HFFc6 (cell line): ENCODE measurements around the gene PRKAG2. TPM values are rescaled to one million over a fixed set of nuclear protein-coding genes. Genes with fewer than 3 reads are reported as not detected.

Experiments
- DNase-seq: peaks from one replicate; pipeline ENCODE4 v3.0.0-alpha.2; 2018
- H3K27ac Mint-ChIP-seq: 2 replicates; pipeline ENCODE4 v1.8.0; 2020; ENCODE audit warnings: mild to moderate bottlenecking, mixed read lengths
- H3K27me3 Mint-ChIP-seq: 2 replicates; pipeline ENCODE4 v1.8.0; 2021; ENCODE audit warnings: mild to moderate bottlenecking, moderate library complexity, mixed read lengths; ENCODE audit not compliant: insufficient read depth
- H3K36me3 Mint-ChIP-seq: 2 replicates; pipeline ENCODE4 v1.8.0; 2021; ENCODE audit warnings: low read depth, mixed read lengths
- H3K4me1 Mint-ChIP-seq: 2 replicates; pipeline ENCODE4 v1.8.0; 2020; ENCODE audit warnings: low read depth, mixed read lengths
- H3K4me3 Mint-ChIP-seq: 2 replicates; pipeline ENCODE4 v1.8.0; 2020; ENCODE audit warnings: mild to moderate bottlenecking, moderate library complexity, mixed read lengths
- H3K9me3 Mint-ChIP-seq: 2 replicates; pipeline ENCODE4 v1.8.0; 2020; ENCODE audit warnings: mild to moderate bottlenecking, mixed read lengths
- CTCF ChIP-seq: fragments of 200-600 bp; sonication (generic); IDR thresholded peaks from 2 replicates; pipeline ENCODE4 v1.5.0; 2021; ENCODE audit warnings: antibody characterized with exemption, mild to moderate bottlenecking
- total RNA-seq, 6 experiments: library from RNA; stranded (reverse); fragmentation: NEBNext Ultra II Directional; extraction: Animal tissue kit (Norgen Biotek cat#: 25700); gene quantifications; 2 replicates in 1 of 6; 3 replicates in 5 of 6; pipeline ENCODE4 v1.2.3, GENCODE V29; 2021

PRKAG2 gene
- total RNA-seq, 6 experiments from 2014 or later, result 15.1 to 19.2 (median 18.4) TPM

- no peak overlapping the region for H3K27ac Mint-ChIP-seq
- H3K27me3 Mint-ChIP-seq, result peaks cover 3% of the 10 kb centered on the region; the same call in 1 of the 2 replicates
- H3K4me3 Mint-ChIP-seq, result no peak overlapping the region
- no peaks in the 10 kb centered on the region for H3K9me3 Mint-ChIP-seq
- no peaks in the 10 kb centered on the region; the same call in 1 of the 2 replicates for H3K36me3 Mint-ChIP-seq
- no peak for TF ChIP-seq CTCF
- no peak for DNase-seq
- H3K4me1 Mint-ChIP-seq, result peaks cover 14% of the 10 kb centered on the region
These were observed 265.0 kb downstream of the PRKAG2 start for GRCh38 chr7:151611878-151612277.

- DNase-seq, result no peak
- H3K4me1 Mint-ChIP-seq, result peaks cover 14% of the 10 kb centered on the region
- H3K36me3 Mint-ChIP-seq, result no peaks in the 10 kb centered on the region; the same call in 1 of the 2 replicates
- no peak overlapping the region for H3K4me3 Mint-ChIP-seq
- TF ChIP-seq CTCF, result no peak
- no peaks in the 10 kb centered on the region for H3K9me3 Mint-ChIP-seq
- H3K27me3 Mint-ChIP-seq, result peaks cover 3% of the 10 kb centered on the region; the same call in 1 of the 2 replicates
- no peak overlapping the region for H3K27ac Mint-ChIP-seq
These were observed 265.9 kb downstream of the PRKAG2 start for GRCh38 chr7:151611041-151611440.

GRCh38 chr7:151608031-151608551 lies 268.8 kb downstream of the PRKAG2 start:
- H3K4me3 Mint-ChIP-seq, result no peak overlapping the region
- no peak overlapping the region for H3K27ac Mint-ChIP-seq
- no peaks in the 10 kb centered on the region for H3K9me3 Mint-ChIP-seq
- no peak for DNase-seq
- H3K36me3 Mint-ChIP-seq, result peaks cover 4% of the 10 kb centered on the region
- H3K4me1 Mint-ChIP-seq, result peaks cover 14% of the 10 kb centered on the region
- no peak for TF ChIP-seq CTCF
- peaks cover 3% of the 10 kb centered on the region; the same call in 1 of the 2 replicates for H3K27me3 Mint-ChIP-seq

- H3K4me3 Mint-ChIP-seq, result no peak overlapping the region
- H3K27me3 Mint-ChIP-seq, result peaks cover 3% of the 10 kb centered on the region; the same call in 1 of the 2 replicates
- H3K36me3 Mint-ChIP-seq, result peaks cover 4% of the 10 kb centered on the region
- DNase-seq, result no peak
- TF ChIP-seq CTCF, result no peak
- H3K4me1 Mint-ChIP-seq, result peaks cover 14% of the 10 kb centered on the region
- H3K27ac Mint-ChIP-seq, result no peak overlapping the region
- no peaks in the 10 kb centered on the region for H3K9me3 Mint-ChIP-seq
These were observed 269.4 kb downstream of the PRKAG2 start for GRCh38 chr7:151607464-151607867.

- Mint-ChIP-seq H3K4me3 (no peak overlapping the region), H3K36me3 (peaks cover 4% of the 10 kb centered on the region), H3K9me3 (no peaks in the 10 kb centered on the region), H3K4me1 (peaks cover 46% of the 10 kb centered on the region), H3K27me3 (no peaks in the 10 kb centered on the region; the same call in 1 of the 2 replicates), H3K27ac (no peak overlapping the region)
- no peak for DNase-seq
- no peak for TF ChIP-seq CTCF
These were observed 273.0 kb downstream of the PRKAG2 start for GRCh38 chr7:151603951-151604350.
